HG03139 (cell line): ENCODE data around the gene SLC7A6OS.

Experiments
- ATAC-seq: cut with Tn5 transposase; IDR thresholded peaks from one replicate; pipeline ENCODE4 v1.9.1; 2021; ENCODE audit not compliant: unreplicated experiment

Gene SLC7A6OS

DNA sequence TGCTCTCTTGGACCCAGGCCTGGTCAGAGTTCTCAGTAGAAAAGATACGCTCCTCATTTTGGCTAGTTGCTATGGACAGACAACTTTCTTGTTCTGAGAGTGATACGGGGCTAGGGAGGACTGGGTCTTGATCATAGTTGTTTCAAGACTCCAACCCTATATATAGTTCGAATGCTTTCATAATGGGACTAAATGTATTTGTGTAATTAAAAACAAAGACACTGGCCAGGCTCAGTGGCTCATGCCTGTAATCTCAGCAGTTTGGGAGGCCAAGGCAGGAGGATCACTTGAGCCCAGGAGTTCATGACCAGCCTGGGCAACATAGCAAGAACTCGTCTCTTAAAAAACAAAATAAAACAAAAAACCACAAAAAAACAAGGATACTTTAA, 28.7 kb downstream of the SLC7A6OS start:
- ATAC-seq = no peak

DNA sequence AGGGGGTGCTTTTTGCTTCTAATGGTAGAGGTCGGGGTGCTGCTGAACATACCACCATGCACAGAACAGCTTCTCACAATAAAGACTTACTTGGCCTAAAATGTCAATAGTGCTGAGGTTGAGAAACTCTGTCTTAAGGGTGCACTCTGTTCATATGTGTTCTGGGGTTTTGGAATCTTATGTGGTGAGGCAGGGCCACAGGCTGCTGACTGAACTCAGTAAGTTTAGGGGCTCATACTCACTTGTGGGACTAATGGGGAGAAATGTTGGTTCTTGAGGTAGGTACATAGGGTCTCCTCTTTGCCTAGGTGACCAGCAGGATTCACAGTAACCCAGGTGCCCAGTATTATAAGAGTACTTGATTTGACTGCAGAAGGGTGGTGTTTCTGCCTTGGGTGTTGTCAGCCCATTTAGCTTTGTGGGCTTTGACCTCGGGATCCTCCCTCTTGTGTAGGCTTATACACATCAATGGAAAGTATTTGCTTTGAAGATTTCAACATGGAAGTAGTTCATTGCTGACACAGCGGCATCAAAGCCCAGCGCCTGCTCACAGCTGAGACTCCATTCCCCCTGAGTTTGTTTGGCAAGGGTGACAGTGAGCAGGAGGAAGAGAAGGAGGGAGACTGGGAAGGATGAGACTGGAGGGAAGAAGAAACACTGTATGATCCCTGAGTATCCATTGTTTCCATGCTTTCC, 29.2 kb downstream of the SLC7A6OS start:
- ATAC-seq = no peak

GRCh38 chr16:68279726-68280558, 30.8 kb downstream of the SLC7A6OS start:
- ATAC-seq = no peak

DNA sequence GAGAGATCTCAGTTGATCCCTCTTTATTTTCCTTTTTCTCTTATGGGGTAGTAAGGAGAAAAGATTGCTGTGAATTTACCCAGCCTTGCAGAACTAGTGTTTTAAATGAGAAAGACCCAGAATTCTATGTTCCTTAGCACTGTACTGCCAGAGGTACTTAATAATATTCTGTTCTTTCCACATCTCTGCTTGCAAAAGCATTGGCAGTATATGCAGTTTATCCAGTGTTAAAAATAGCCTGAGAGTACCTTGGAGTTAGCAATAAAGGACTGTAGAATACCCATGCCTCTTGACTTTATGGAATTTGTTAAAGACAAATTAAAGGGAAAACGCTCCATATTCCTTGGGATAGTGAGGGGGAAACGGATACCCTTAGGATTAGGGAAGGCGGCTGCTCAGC, 34.5 kb downstream of the SLC7A6OS start:
- no peak for ATAC-seq

DNA sequence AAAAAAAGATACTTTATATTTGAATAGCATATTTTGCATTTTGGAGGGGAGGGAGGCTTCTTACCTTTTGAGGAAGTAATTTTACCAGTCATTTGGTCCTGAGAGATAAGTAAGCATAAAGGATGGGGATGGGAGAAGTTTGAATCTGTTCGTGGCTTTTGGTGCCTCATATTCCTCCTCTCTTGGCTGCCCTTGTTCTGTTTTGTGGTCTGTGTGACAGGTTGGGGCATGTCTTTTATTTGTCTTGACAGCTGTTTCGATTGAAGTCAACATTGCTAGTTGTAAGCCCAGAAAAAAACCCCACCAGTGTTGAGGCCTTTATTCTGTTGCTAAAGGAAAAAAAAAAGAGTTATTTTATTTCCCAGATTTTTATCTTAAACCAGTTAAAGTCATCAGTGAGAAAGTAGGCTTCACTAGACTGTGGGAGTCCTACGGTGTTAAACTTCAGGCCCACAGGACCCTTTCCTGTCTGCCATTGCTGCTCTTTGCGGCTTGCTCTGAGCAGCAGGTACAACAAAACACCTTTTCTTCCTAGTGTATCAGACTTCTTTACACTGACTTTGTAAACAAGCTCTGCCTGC, 35.0 kb downstream of the SLC7A6OS start:
- peak; percentile 62 for ATAC-seq

DNA sequence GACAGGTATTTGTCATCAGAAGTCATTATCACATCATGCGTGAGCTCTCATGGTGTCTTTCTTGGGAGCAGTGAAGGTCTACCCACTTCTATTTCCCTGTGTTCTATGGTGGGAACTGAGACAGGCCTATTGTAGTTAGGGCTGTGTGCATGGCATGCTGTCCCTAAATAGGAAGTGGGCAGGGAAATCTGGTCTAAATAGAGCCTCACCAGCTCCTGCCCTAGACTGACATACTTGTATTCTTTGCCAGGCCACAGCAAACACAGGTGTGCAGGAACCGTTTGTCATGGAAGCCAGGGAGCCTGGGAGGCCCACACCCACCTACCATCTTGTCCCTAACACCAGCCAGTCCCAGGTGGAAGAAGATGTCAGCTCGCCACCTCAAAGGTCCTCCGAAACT, 36.3 kb downstream of the SLC7A6OS start:
- no peak for ATAC-seq

DNA sequence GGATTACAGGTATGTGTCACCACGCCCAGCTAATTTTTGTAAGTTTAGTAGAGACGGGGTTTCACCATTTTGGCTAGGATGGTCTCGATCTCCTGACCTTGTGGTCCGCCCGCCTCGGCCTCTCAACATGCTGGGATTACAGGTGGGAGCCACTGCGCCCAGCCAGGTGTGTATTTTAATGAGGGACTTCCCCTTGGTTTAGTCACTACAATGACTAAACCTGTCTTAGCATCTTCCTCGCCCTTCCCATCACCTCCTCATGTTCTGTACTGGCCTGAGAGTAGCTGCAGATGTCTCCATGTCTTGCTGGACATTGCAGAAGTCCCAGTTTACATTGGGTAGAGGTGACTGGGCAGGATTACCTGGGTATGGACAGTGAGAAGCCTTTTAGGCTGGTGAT, 36.9 kb downstream of the SLC7A6OS start:
- no peak for ATAC-seq

- no peak for ATAC-seq
Observed at GRCh38 chr16:68273459-68273858, 37.3 kb downstream of the SLC7A6OS start.

DNA sequence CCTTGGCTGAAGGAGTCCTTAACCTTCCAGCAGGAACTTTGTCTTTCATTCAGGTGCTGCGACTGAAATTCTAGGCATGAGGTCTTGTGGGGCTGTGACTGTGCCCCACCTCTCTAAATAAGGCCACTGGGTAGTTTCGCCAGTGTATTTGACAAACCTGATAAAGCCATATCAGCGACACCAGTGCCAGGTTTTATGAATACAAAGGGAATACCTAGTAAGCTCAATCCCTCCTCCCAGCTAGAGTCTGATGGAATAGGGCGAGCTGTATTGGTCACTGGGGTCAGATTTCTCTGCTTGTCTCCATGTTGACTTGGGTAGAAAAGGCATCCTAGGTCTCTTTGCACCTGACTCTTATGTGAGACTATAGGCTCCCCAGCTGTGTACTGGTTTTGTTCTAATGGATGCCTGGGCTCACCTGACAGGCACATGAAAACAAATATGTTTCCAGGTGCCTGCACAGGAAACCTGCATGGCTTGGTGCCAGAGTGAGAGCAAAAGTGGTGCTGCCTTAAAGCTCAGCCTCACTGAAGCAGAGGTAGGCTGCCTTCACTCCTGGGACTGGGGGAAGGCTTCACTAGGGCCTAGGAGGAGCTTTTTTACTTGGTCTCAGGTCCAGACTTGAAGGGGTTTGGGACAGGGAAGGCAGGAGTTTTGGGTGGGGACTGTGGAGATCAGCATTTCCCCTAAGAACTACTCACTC, 38.1 kb downstream of the SLC7A6OS start:
- no peak for ATAC-seq

- no peak for ATAC-seq
Observed at GRCh38 chr16:68270353-68270752, 40.4 kb downstream of the SLC7A6OS start.

GRCh38 chr16:68269793-68270192, 41.0 kb downstream of the SLC7A6OS start:
- no peak for ATAC-seq

DNA sequence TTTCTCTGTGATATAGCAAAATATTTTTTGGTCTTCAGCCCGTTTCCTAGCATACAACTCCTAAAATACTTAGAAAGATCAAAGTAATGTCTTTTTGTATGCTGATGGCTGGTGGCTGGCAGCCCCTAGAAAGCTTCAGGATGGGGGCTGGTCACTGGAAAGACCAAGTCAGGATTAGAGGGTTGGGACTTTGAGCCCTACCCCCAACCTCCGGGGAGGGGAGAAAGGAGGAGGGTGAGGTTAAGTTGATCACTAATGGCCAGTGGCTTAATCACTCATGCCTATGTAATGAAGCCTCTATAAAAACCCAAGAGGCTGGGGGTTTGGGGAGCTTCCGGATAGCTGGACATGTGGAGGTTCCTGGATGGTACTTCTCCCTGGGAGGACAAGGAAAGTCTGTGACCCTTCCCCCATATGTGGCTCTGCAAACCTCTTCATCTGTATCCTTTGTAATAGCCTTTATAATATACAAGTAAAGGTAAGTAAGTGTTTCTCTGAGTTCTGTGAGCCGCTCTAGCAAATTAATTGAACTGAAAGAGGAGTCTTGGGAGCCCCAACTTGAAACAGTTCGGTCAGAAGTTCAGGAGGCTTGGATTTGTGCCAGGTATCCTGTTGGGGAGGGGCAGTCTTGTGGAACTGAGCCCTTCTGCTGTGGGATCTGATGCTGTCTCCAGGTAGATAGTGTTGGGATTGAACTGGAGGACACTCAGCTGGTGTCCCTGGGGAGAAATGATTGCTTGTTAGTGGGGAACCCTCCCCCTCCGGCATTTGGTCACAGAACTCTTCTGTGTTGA, 42.9 kb downstream of the SLC7A6OS start:
- ATAC-seq = no peak

GRCh38 chr16:68265078-68265920, 45.4 kb downstream of the SLC7A6OS start:
- no peak for ATAC-seq

DNA sequence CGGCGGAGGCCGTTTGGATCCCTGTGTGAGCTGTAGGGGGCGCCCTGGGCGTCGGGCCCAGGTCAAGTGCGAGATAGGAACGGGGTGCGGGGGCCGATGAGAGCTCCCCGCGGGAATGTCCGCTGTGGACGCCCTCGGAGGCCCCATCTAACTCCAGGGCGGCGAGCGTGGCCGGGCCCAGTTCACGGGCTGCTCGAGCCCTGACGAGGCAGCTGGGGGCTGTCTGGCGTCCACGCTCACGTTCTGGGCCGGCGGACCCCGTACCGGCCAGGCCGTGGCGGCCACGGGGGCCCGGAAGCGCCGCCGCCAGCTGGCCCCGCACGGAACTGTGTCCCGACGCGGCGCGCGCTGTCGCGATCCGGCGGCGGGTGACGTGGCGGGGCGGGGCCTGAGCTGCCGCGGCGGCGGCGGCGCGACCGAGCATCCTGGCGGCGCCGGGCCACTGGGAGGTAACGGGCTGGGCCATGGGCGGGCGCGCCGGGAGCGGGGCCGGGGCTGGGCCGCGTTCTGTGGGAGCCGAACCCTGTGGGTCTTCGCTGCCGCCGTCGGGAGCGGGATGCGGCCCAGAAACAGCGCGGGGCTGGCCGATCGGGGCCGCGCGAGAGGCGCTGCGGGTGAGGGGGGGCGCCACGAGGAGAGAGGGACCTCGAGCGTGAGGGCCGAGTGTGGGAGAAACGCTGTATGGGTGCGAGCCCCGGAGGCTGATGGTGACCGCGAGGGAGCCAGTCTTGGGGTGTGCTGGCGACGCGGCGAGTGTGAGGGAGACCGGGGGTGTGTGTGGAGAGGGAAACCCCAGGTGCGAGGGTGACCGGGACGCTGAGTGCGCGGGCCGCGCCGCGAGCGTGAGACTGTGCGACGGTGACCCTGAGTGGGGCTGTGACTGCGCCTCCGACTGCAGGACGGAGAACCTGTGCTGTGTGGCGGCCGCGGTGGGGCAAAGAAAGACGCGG, 46.3 kb downstream of the SLC7A6OS start, which contains the start of gene SLC7A6:
TSS of gene SLC7A6 (plus strand) at position 399 of the 950 bp plus-strand sequence. CDS start 10,201 bp downstream, outside the sequence.
- peak; percentile 57 for ATAC-seq

GRCh38 chr16:68263559-68264127, 47.1 kb downstream of the SLC7A6OS start:
- ATAC-seq = no peak

- ATAC-seq = no peak
Observed at GRCh38 chr16:68259007-68259825, 51.5 kb downstream of the SLC7A6OS start.
